ENCODE measurements around the gene CLASRP.

The CLASRP gene

GRCh38 chr19:45027371-45027770 lies 11.5 kb upstream of the CLASRP start:
- Mint-ChIP-seq H3K4me1 (no peaks in the 10 kb centered on the region), H3K36me3 (ENCODE audit: low read depth) (peaks cover 15% of the 10 kb centered on the region), H3K4me3 (no peak overlapping the region), H3K27me3 (ENCODE audit: low read depth) (no peaks in the 10 kb centered on the region), H3K27ac (no peak overlapping the region), H3K9me3 (no peaks in the 10 kb centered on the region)
- TF ChIP-seq, protein P1, sequence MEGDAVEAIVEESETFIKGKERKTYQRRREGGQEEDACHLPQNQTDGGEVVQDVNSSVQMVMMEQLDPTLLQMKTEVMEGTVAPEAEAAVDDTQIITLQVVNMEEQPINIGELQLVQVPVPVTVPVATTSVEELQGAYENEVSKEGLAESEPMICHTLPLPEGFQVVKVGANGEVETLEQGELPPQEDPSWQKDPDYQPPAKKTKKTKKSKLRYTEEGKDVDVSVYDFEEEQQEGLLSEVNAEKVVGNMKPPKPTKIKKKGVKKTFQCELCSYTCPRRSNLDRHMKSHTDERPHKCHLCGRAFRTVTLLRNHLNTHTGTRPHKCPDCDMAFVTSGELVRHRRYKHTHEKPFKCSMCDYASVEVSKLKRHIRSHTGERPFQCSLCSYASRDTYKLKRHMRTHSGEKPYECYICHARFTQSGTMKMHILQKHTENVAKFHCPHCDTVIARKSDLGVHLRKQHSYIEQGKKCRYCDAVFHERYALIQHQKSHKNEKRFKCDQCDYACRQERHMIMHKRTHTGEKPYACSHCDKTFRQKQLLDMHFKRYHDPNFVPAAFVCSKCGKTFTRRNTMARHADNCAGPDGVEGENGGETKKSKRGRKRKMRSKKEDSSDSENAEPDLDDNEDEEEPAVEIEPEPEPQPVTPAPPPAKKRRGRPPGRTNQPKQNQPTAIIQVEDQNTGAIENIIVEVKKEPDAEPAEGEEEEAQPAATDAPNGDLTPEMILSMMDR (IDR thresholded peaks at IDR 0.05; ENCODE audit: unreplicated experiment in 3 of 3) = no peak

DNA sequence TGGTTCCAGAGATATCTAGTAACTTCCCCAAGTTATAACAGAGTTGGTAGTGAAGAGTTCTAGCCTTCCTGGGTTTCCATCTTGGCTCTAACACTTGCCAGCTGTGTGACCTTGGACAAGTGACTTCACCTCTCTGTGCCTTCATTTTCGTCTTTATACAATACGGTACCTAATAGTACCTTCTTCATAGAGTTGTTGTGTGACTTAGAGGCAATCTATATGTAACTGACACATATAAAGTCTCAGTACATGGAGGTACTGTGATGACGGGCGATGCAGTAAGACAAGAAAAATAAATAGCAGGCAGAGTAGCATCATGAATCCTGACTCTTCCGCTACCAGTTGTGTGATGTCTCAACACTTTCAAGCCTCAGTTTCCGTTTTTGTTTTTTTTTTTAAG lies 8.0 kb upstream of the CLASRP start:
- TF ChIP-seq, protein P1 (IDR thresholded peaks at IDR 0.05; ENCODE audit: unreplicated experiment in 3 of 3) = no peak

DNA sequence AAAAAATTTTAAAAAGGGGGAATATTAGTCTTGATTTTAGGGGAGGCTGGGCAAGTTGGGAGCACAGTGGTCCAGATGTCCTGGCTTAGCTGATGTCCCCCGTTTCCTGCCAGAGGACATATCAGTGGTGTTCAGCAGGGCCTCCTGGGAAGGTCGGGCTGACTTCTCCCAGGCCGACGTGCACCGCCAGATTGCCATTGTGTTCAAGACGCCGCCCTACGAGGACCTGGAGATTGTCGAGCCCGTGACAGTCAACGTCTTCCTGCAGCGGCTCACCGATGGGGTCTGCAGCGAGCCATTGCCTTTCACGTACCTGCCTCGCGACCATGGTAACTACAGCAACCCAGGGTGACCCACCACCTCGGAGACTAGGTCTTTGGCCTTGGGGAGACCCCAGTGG lies 6.4 kb upstream of the CLASRP start:
- Mint-ChIP-seq H3K27ac (no peak overlapping the region), H3K27me3 (ENCODE audit: low read depth) (no peaks in the 10 kb centered on the region), H3K36me3 (ENCODE audit: low read depth) (peaks cover 23% of the 10 kb centered on the region), H3K4me3 (no peak overlapping the region), H3K4me1 (no peaks in the 10 kb centered on the region), H3K9me3 (no peaks in the 10 kb centered on the region)
- TF ChIP-seq, protein P1 (IDR thresholded peaks at IDR 0.05; ENCODE audit: unreplicated experiment in 3 of 3) = no peak

More for the DNA sequence above, 8.0 kb upstream of the CLASRP start:
- H3K27me3 Mint-ChIP-seq (ENCODE audit: low read depth) = no peaks in the 10 kb centered on the region
- no peak overlapping the region for H3K4me3 Mint-ChIP-seq
- no peaks in the 10 kb centered on the region for H3K9me3 Mint-ChIP-seq
- H3K4me1 Mint-ChIP-seq = no peaks in the 10 kb centered on the region
- H3K36me3 Mint-ChIP-seq (ENCODE audit: low read depth) = peaks cover 25% of the 10 kb centered on the region
- no peak overlapping the region for H3K27ac Mint-ChIP-seq

- Mint-ChIP-seq H3K36me3 (ENCODE audit: low read depth) (peaks cover 26% of the 10 kb centered on the region), H3K27ac (no peak overlapping the region), H3K9me3 (no peaks in the 10 kb centered on the region), H3K27me3 (ENCODE audit: low read depth) (no peaks in the 10 kb centered on the region), H3K4me1 (peaks cover 12% of the 10 kb centered on the region), H3K4me3 (no peak overlapping the region)
- TF ChIP-seq, protein P1 (IDR thresholded peaks at IDR 0.05; ENCODE audit: unreplicated experiment in 3 of 3) = no peak
Measured at GRCh38 chr19:45035755-45036154, 3.1 kb upstream of the CLASRP start.

DNA sequence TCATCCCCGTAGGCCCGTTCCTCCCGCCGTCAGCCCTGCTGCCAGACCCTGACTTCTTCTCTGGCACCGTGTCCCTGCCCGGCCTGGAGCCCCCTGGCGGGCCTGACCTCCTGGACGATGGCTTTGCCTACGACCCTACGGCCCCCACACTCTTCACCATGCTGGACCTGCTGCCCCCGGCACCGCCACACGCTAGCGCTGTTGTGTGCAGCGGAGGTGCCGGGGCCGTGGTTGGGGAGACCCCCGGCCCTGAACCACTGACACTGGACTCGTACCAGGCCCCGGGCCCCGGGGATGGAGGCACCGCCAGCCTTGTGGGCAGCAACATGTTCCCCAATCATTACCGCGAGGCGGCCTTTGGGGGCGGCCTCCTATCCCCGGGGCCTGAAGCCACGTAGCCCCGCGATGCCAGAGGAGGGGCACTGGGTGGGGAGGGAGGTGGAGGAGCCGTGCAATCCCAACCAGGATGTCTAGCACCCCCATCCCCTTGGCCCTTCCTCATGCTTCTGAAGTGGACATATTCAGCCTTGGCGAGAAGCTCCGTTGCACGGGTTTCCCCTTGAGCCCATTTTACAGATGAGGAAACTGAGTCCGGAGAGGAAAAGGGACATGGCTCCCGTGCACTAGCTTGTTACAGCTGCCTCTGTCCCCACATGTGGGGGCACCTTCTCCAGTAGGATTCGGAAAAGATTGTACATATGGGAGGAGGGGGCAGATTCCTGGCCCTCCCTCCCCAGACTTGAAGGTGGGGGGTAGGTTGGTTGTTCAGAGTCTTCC lies 1.3 kb upstream of the CLASRP start:
- H3K27ac Mint-ChIP-seq = no peak overlapping the region
- H3K4me1 Mint-ChIP-seq = peaks cover 22% of the 10 kb centered on the region
- no peaks in the 10 kb centered on the region for H3K9me3 Mint-ChIP-seq
- TF ChIP-seq, protein P1 (IDR thresholded peaks at IDR 0.05; ENCODE audit: unreplicated experiment in 3 of 3) = no peak
- H3K4me3 Mint-ChIP-seq = peak overlapping the region; percentile 70 to 91 (median 75)
- H3K27me3 Mint-ChIP-seq (ENCODE audit: low read depth) = no peaks in the 10 kb centered on the region
- peaks cover 33% of the 10 kb centered on the region for H3K36me3 Mint-ChIP-seq (ENCODE audit: low read depth)
